B cell (primary cell): ENCODE measurements around the gene UNC13C. TPM values are rescaled to one million over a fixed set of nuclear protein-coding genes. Genes with fewer than 3 reads are reported as not detected.

Experiments used
- ATAC-seq: fragments of 200-7000 bp; cut with Tn5 transposase; one replicate; pipeline ENCODE4 v1.10.0; 2021; ENCODE audit warnings: low read depth, mild to moderate bottlenecking, moderate number of reproducible peaks, moderate library complexity
- CTCF ChIA-PET: fragments of 350-600 bp; sonication (Branson Sonifier 250); formaldehyde crosslinking; loops from one replicate; lab custom pipeline; 2021; ENCODE audit warnings: antibody characterized with exemption, inconsistent platforms; lab: Charles Lee
- POLR2A ChIA-PET: fragments of 350-600 bp; sonication (Branson Sonifier 250); formaldehyde crosslinking; loops from one replicate; lab custom pipeline; 2021; ENCODE audit warnings: antibody characterized with exemption; lab: Charles Lee
- DNase-seq: peaks from one replicate; pipeline ENCODE4 v3.0.0; 2013
- H2AFZ ChIP-seq: 2 replicates; pipeline ENCODE4 v1.6.1; 2012; ENCODE audit warnings: mild to moderate bottlenecking, low read depth, low read length; ENCODE audit not compliant: insufficient read depth, poor library complexity, severe bottlenecking
- H3K27ac ChIP-seq, 2 donors: 1 replicate in 1 of 2; 2 replicates in 1 of 2; pipeline ENCODE4 v1.5.1; 2012 to 2013; ENCODE audit warnings: low read length in 2 of 2, mild to moderate bottlenecking in 2 of 2, moderate library complexity in 1 of 2
- H3K27me3 ChIP-seq, 4 experiments: fragments of 200-600 bp in 1 of 4; sonication (generic) in 1 of 4; replicated peaks in 1 of 4; 1 replicate in 2 of 4; 2 replicates in 2 of 4; pipeline versions ENCODE4 v1.6.1 to v1.7.0; 2013 to 2016; ENCODE audit warnings: low read length in 3 of 4, mild to moderate bottlenecking in 2 of 4, mixed read lengths in 1 of 4, moderate library complexity in 1 of 4; ENCODE audit not compliant: insufficient read depth in 4 of 4, control insufficient read depth in 3 of 4; ENCODE audit errors: control extremely low read depth in 1 of 4
- H3K36me3 ChIP-seq, 2 experiments: replicated peaks in 1 of 2; 1 replicate in 1 of 2; 2 replicates in 1 of 2; pipeline versions ENCODE4 v1.6.1 to v1.7.1; 2013; ENCODE audit warnings: low read length in 1 of 2; ENCODE audit not compliant: insufficient read depth in 2 of 2, control insufficient read depth in 1 of 2; ENCODE audit errors: control extremely low read depth in 1 of 2, extremely low read depth in 1 of 2
- H3K4me1 ChIP-seq, 2 donors: fragments of 200-600 bp in 1 of 2; sonication (generic) in 1 of 2; 1 replicate in 1 of 2; 2 replicates in 1 of 2; pipeline versions ENCODE4 v1.5.1 to v1.6.1; 2013 to 2017; ENCODE audit warnings: low read length in 2 of 2; ENCODE audit not compliant: control insufficient read depth in 2 of 2, insufficient read depth in 2 of 2
- H3K4me2 ChIP-seq: replicated peaks from 2 replicates; pipeline ENCODE3; 2012; ENCODE audit warnings: mild to moderate bottlenecking, low read depth, low read length; ENCODE audit not compliant: poor library complexity, severe bottlenecking
- H3K4me3 ChIP-seq, 5 experiments: fragments of 200-600 bp in 1 of 5; sonication (generic) in 1 of 5; 1 replicate in 3 of 5; 2 replicates in 2 of 5; pipeline versions ENCODE4 v1.5.1 to v1.7.0; 2011 to 2016; ENCODE audit warnings: low read length in 4 of 5, mild to moderate bottlenecking in 4 of 5, low read depth in 2 of 5, control low read depth in 1 of 5, moderate library complexity in 1 of 5; ENCODE audit not compliant: insufficient read depth in 1 of 5; ENCODE audit errors: control extremely low read depth in 1 of 5, extremely low read depth in 1 of 5
- H3K79me2 ChIP-seq: fragments of 200-600 bp; sonication (generic); one replicate; pipeline ENCODE4 v1.6.0; 2016; ENCODE audit warnings: low read length; ENCODE audit not compliant: control insufficient read depth, insufficient read depth
- H3K9ac ChIP-seq: fragments of 200-600 bp; sonication (generic); 2 replicates; pipeline ENCODE4 v1.6.1; 2017; ENCODE audit warnings: mild to moderate bottlenecking, low read length, moderate library complexity
- H3K9me3 ChIP-seq, 3 donors: one replicate each; pipeline versions ENCODE4 v1.6.1 to v1.7.1; 2013; ENCODE audit warnings: low read length in 2 of 3; ENCODE audit not compliant: control insufficient read depth in 2 of 3, insufficient read depth in 1 of 3; ENCODE audit errors: control extremely low read depth in 1 of 3
- H4K20me1 ChIP-seq: 2 replicates; pipeline ENCODE4 v1.6.0; 2012; ENCODE audit warnings: mild to moderate bottlenecking, low read length; ENCODE audit not compliant: insufficient read depth, control insufficient read depth, poor library complexity, severe bottlenecking
- H3K27ac Mint-ChIP-seq: one replicate; pipeline ENCODE4 v1.8.0; 2021; ENCODE audit warnings: mixed read lengths
- H3K27me3 Mint-ChIP-seq: one replicate; pipeline ENCODE4 v1.8.0; 2021; ENCODE audit warnings: mixed read lengths
- H3K4me1 Mint-ChIP-seq: one replicate; pipeline ENCODE4 v1.8.0; 2021; ENCODE audit warnings: mixed read lengths
- H3K4me3 Mint-ChIP-seq: one replicate; pipeline ENCODE4 v1.8.0; 2021; ENCODE audit warnings: mixed read lengths
- H3K9me3 Mint-ChIP-seq: one replicate; pipeline ENCODE4 v1.8.0; 2022; ENCODE audit warnings: mixed read lengths; ENCODE audit not compliant: insufficient read depth
- CTCF ChIP-seq: fragments of 200-600 bp; IDR thresholded peaks from one replicate; pipeline ENCODE4 v1.8.0; 2022; ENCODE audit warnings: antibody characterized with exemption, mild to moderate bottlenecking
- EZH2 ChIP-seq: IDR thresholded peaks from 2 replicates; pipeline ENCODE4 v1.6.1; 2012; ENCODE audit warnings: borderline replicate concordance, low read depth, mild to moderate bottlenecking, moderate library complexity, low read length; ENCODE audit not compliant: insufficient read depth, poor library complexity, severe bottlenecking
- WGBS: methylation state at CpG from one replicate; pipeline ENCODE4 v1.1.5; 2013; ENCODE audit warnings: missing lambda C conversion rate; ENCODE audit not compliant: insufficient coverage; 5-methylcytosine and 5-hydroxymethylcytosine counted together
- intact Hi-C: fragments of 100-400 bp; cut with micrococcal nuclease; formaldehyde crosslinking; loops from one replicate; pipeline ENCODE4 v1.10.0; 2022
- polyA plus RNA-seq: library from polyadenylated mRNA; depleted of rRNA; stranded (reverse); fragments of >200 nt; gene quantifications from 2 replicates; pipeline ENCODE4 v1.2.3, GENCODE V29; 2012
- total RNA-seq, 2 donors: library from RNA; stranded (reverse); fragments of 120-200 nt in 1 of 2; gene quantifications; 1 replicate in 1 of 2; 2 replicates in 1 of 2; pipeline versions ENCODE4 v1.2.3 to v1.2.4, GENCODE V29; 2013 to 2022

Gene UNC13C
- total and polyA plus RNA-seq, 2 donors (not counting 1 experiment from before 2014, with no cell fraction given) = not detected

GRCh38 chr15:54659646-54660045, 681.4 kb downstream of the UNC13C start:
- no peak overlapping the region for H3K9ac ChIP-seq
- intact Hi-C loops = no loop called here
- CTCF ChIA-PET = no interaction called here
- no peaks in the 10 kb centered on the region for H3K4me1 ChIP-seq
- H3K4me2 ChIP-seq = no peak overlapping the region
- Mint-ChIP-seq H3K4me1 (no peaks in the 10 kb centered on the region), H3K9me3 (no peaks in the 10 kb centered on the region), H3K4me3 (no peak overlapping the region), H3K27me3 (no peaks in the 10 kb centered on the region), H3K27ac (no peak overlapping the region)
- ATAC-seq = no peak
- POLR2A ChIA-PET = no interaction called here
- no peaks in the 10 kb centered on the region for H3K27me3 ChIP-seq
- no peaks in the 10 kb centered on the region for H3K36me3 ChIP-seq
- H3K27ac ChIP-seq = no peak overlapping the region
- no peaks in the 10 kb centered on the region for H3K79me2 ChIP-seq
- DNase-seq = no peak
- no peak for TF ChIP-seq EZH2
- no peak for TF ChIP-seq CTCF
- no CpG with 5 or more reads among the region's 2 CpGs for WGBS
- H4K20me1 ChIP-seq = no peaks in the 10 kb centered on the region
- no peaks in the 10 kb centered on the region for H3K9me3 ChIP-seq
- no peak overlapping the region for H2AFZ ChIP-seq
- H3K4me3 ChIP-seq = no peak overlapping the region

- 57% methylated on average over 1 of the region's 5 CpGs for WGBS
- no peak for TF ChIP-seq EZH2
- no peak for TF ChIP-seq CTCF
- intact Hi-C loops = no loop called here
- DNase-seq (no peak), ATAC-seq (no peak)
- no peak overlapping the region for H2AFZ ChIP-seq
- no peaks in the 10 kb centered on the region for H3K27me3 ChIP-seq
- Mint-ChIP-seq H3K27ac (no peak overlapping the region), H3K27me3 (no peaks in the 10 kb centered on the region), H3K4me1 (no peaks in the 10 kb centered on the region), H3K4me3 (no peak overlapping the region), H3K9me3 (no peaks in the 10 kb centered on the region)
- H4K20me1 ChIP-seq = no peaks in the 10 kb centered on the region
- H3K9me3 ChIP-seq = no peaks in the 10 kb centered on the region
- H3K4me3 ChIP-seq = no peak overlapping the region
- H3K27ac ChIP-seq = no peak overlapping the region
- no peaks in the 10 kb centered on the region for H3K79me2 ChIP-seq
- no peak overlapping the region for H3K4me2 ChIP-seq
- H3K4me1 ChIP-seq = no peaks in the 10 kb centered on the region
- no peaks in the 10 kb centered on the region for H3K36me3 ChIP-seq
- no peak overlapping the region for H3K9ac ChIP-seq
- ChIA-PET POLR2A (no interaction called here), CTCF (no interaction called here)
Measured at GRCh38 chr15:54660356-54660755, 682.1 kb downstream of the UNC13C start.
